ELF-1 (cell line): ENCODE results near the gene GAGE10.
"Not testable (repeated sequence)": the region's sequence is repeated elsewhere in the genome, so short reads cannot be mapped to it uniquely, and the experiment has no call there.

Experiments used
- DNase-seq: peaks from one replicate; pipeline ENCODE4 v3.0.0-alpha.2; 2016; ENCODE audit warnings: low read depth, low spot score

GAGE10 gene

DNA sequence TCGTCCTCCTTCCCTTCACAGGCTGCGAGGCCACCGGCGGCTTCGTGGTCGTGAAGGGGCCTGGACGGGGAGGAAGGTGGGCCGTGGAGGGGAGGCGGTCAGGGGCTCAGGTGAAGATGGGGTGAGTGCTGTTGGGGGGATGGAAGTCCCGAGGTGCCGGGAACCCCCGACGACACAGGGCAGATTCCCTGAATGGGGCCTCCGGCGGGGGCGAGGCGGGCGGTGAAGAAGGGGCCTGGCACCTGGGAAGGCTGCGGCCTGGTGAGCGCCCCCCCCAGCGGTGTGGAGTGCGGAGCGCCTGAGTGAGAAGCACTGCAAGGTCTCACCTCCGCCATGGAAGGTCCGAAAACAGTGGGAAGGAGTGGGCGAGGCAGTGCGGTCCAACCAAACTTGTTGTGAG is 18.8 kb downstream of the GAGE10 start:
- not testable (repeated sequence) for DNase-seq

- DNase-seq, result not testable (repeated sequence)
Measured at GRCh38 chrX:49323735-49324134, 20.3 kb downstream of the GAGE10 start.

DNA sequence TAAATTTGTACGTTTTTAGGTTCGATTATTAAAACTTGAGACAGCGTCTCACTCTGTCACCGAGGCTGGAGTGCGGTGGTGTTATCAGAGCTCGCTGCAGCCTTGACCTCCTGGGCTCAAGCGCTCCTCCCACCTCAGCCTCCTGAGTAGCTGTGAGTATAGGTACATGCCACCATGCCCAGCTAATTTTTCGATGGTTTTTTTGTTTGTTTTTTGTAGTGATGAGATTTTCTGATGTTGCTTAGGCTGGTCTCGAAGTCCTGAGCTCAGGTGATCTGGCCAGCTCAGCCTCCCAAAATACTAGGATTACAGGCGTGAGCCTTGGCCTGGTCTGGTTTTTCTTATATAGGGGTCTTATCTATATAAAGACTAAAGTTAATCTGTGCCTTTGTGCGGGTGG is 27.0 kb downstream of the GAGE10 start:
- not testable (repeated sequence) for DNase-seq

GRCh38 chrX:49331282-49331681 is 27.8 kb downstream of the GAGE10 start, which contains the start of gene GAGE13:
TSS of gene GAGE13 (plus strand) at chrX:49331582. CDS start at chrX:49332738, 1,156 bp downstream.
- DNase-seq, result not testable (repeated sequence)

DNA sequence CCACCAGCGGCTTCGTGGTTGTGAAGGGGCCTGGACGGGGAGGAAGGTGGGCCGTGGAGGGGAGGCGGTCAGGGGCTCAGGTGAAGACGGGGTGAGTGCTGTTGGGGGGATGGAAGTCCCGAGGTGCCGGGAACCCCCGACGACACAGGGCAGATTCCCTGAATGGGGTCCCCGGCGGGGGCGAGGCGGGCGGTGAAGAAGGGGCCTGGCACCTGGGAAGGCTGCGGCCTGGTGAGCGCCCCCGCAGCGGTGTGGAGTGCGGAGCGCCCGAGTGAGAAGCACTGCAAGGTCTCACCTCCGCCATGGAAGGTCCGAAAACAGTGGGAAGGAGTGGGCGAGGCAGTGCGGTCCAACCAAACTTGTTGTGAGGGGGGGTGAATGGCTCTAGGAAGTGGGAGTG is 28.4 kb downstream of the GAGE10 start:
- DNase-seq, result not testable (repeated sequence)

DNA sequence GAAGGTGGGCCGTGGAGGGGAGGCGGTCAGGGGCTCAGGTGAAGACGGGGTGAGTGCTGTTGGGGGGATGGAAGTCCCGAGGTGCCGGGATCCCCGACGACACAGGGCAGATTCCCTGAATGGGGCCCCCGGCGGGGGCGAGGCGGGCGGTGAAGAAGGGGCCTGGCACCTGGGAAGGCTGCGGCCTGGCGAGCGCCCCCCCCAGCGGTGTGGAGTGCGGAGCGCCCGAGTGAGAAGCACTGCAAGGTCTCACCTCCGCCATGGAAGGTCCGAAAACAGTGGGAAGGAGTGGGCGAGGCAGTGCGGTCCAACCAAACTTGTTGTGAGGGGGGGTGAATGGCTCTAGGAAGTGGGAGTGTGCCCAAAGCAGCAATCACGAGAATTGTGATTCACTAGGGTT is 38.0 kb downstream of the GAGE10 start:
- not testable (repeated sequence) for DNase-seq

DNA sequence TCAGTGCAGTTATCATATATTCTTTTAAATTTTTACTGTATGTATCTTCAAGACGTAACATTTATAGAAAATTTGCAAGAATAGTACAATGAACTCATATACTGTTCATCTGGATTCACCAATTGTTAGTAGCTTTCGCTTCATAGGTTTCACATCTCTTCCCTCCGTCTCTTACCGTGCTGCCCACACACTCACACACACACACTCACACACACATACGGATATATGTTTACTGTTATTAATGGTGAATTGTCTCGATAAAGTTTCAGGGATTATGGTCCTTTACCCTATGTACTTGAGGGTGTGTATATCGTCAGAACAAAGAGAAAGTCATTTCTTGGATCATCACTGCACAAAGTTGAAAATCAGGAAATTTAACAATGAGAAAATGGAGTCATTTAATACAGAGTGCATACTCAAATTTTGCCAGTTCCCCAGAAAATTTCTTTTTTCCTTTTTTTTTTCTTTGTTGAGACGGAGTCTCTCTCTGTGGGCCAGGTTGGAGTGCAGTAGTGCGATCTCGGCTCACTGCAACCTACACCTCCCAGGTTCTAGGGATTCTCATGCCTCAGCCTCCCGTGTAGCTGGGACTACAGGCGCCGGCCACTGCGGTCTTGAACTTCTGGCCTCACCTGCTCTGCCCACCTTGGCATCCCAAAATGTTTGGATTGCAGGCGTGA is 41.2 kb downstream of the GAGE10 start:
- DNase-seq, result not testable (repeated sequence)

DNA sequence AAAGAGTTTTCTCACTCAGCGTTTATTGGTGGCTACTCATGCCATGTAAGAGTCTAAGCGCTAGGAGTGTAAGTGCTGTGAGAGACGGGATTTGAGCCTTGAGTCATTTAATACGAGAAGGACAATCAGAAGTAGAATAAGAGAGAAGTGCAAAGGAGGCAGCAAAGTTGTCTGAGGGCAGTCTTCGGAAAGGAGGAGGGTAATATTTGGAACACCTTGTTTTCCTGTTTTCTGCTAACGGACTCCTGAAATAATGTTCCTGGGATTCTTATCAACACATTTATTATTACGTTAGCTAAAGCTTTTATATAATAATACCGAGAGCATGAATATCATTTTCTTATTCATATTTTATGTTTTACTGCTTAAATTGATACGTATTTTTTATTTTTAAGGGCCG is 42.0 kb downstream of the GAGE10 start:
- DNase-seq, result not testable (repeated sequence)

DNA sequence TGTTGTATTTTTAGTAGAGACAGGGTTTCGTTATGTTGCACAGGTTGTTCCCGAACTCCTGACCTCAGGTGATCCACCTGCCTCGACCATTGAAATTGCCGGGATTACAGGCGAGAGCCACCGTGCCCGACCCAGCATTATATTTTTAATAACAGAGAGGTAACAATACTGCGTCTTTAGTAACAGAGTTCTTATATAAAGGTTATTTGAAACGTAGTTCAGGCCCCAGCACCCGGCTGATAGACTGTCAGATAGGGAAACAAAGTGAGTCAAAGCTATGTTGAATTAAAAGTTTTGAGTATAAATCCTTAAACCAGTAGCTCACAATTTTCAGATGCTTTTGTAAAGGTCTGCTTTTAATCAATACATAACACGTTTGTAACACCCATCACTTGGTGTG is 42.7 kb downstream of the GAGE10 start:
- not testable (repeated sequence) for DNase-seq
